A549 (cell line): ENCODE data around the gene ZNF652. TPM values are rescaled to one million over a fixed set of nuclear protein-coding genes. Genes with fewer than 3 reads are reported as not detected.
A peak's percentile ranks its signal among the peaks of the same experiment; 100 is the strongest.

ENCODE experiments used
- ATAC-seq, 2 experiments: fragments of 200-7000 bp in 1 of 2; fragments of >200 bp in 1 of 2; cut with Nextera tagmentation in 1 of 2; cut with Tn5 transposase in 1 of 2; 3 replicates each; pipeline versions ENCODE4 v1.8.0 to v1.9.1; 2018 to 2020; ENCODE audit warnings: mild to moderate bottlenecking in 1 of 2, moderate library complexity in 1 of 2
- CTCF ChIA-PET: fragments of 300-600 bp; sonication (Branson Sonifier 250); formaldehyde crosslinking; extraction: SDS; loops from one replicate; lab custom pipeline; 2021; ENCODE audit warnings: antibody characterized with exemption, inconsistent platforms; lab: Yijun Ruan, JAX
- POLR2A ChIA-PET: fragments of 350-600 bp; formaldehyde crosslinking; extraction: SDS; loops from one replicate; lab custom pipeline; 2021; ENCODE audit warnings: antibody characterized with exemption, inconsistent platforms; lab: Yijun Ruan, JAX
- DNase-seq, 2 experiments: peaks; one replicate each; pipeline versions ENCODE4 v3.0.0 to v3.0.0-alpha.2; 2011 to 2016; ENCODE audit warnings: low read depth in 1 of 2, low spot score in 1 of 2
- FAIRE-seq: peaks from 2 replicates; lab custom pipeline; 2011; peaks lifted over from hg19 to GRCh38; lab: Jason Lieb, UNC
- H3K27ac ChIP-seq, 2 experiments: fragments of >200 bp; sonication (Bioruptor Twin); formaldehyde crosslinking; 3 replicates each; pipeline ENCODE4 v1.5.1; 2016 to 2017
- H3K4me1 ChIP-seq: fragments of >200 bp; sonication (Bioruptor Twin); formaldehyde crosslinking; 3 replicates; pipeline ENCODE4 v1.6.1; 2016
- H3K4me2 ChIP-seq: fragments of >200 bp; sonication (Bioruptor Twin); formaldehyde crosslinking; 3 replicates; pipeline ENCODE4 v1.6.1; 2016
- H3K4me3 ChIP-seq: fragments of >200 bp; sonication (Bioruptor Twin); formaldehyde crosslinking; 3 replicates; pipeline ENCODE4 v1.5.1; 2016
- H3K9me3 ChIP-seq: fragments of >200 bp; sonication (Bioruptor Twin); formaldehyde crosslinking; 3 replicates; pipeline ENCODE4 v1.6.1; 2016
- BHLHE40 ChIP-seq: IDR thresholded peaks from 2 replicates; pipeline ENCODE4 v1.6.1; 2012; ENCODE audit warnings: low read depth, low read length, inconsistent platforms
- CEBPB ChIP-seq, 2 experiments: fragments of >200 bp in 1 of 2; sonication (Bioruptor Twin) in 1 of 2; formaldehyde crosslinking in 1 of 2; IDR thresholded peaks; 2 replicates each; pipeline ENCODE4 v1.6.1; 2012 to 2016
- CHD2 ChIP-seq: fragments of 150-350 bp; IDR thresholded peaks from 2 replicates; pipeline ENCODE4 v1.6.1; 2014; ENCODE audit warnings: low read length; ENCODE audit not compliant: partially characterized antibody
- ESRRA ChIP-seq: fragments of 150-350 bp; IDR thresholded peaks from 2 replicates; pipeline ENCODE4 v1.6.1; 2014; ENCODE audit warnings: mild to moderate bottlenecking, low read length, borderline replicate concordance
- HDAC2 ChIP-seq: fragments of 200-600 bp; sonication (generic); IDR thresholded peaks from 2 replicates; pipeline ENCODE4 v1.6.1; 2016
- KDM1A ChIP-seq: fragments of 200-600 bp; sonication (generic); IDR thresholded peaks from 2 replicates; pipeline ENCODE4 v1.6.1; 2016; ENCODE audit warnings: low read depth, mild to moderate bottlenecking
- MAZ ChIP-seq: fragments of 150-350 bp; IDR thresholded peaks from 2 replicates; pipeline ENCODE4 v1.6.1; 2014; ENCODE audit warnings: antibody characterized with exemption, low read depth, low read length, borderline replicate concordance
- NFE2L2 ChIP-seq: fragments of 150-350 bp; conservative IDR thresholded peaks from 2 replicates; pipeline ENCODE4 v1.6.1; 2014; ENCODE audit warnings: low read length
- NR3C1 ChIP-seq: fragments of >200 bp; sonication (Bioruptor Twin); formaldehyde crosslinking; IDR thresholded peaks from 3 replicates; pipeline ENCODE4 v1.6.1; 2017
- PHF8 ChIP-seq: fragments of 200-600 bp; sonication (generic); IDR thresholded peaks from 2 replicates; pipeline ENCODE4 v1.6.1; 2016; ENCODE audit warnings: low read depth, mild to moderate bottlenecking, antibody characterized with exemption, moderate library complexity, borderline replicate concordance
- POLR2A ChIP-seq: IDR thresholded peaks from 2 replicates; pipeline ENCODE4 v1.6.1; 2012; ENCODE audit warnings: mild to moderate bottlenecking, low read length
- POLR2AphosphoS2 ChIP-seq: conservative IDR thresholded peaks from 2 replicates; pipeline ENCODE4 v1.6.1; 2012; ENCODE audit warnings: low read length, improper control_type of control experiment, inconsistent platforms
- SMC3 ChIP-seq: fragments of >200 bp; sonication (Bioruptor Twin); formaldehyde crosslinking; IDR thresholded peaks from 3 replicates; pipeline ENCODE4 v1.6.1; 2018; ENCODE audit warnings: inconsistent platforms
- TP53 ChIP-seq: fragments of 250-450 bp; sonication (Bioruptor Pico); IDR thresholded peaks from 2 replicates; pipeline ENCODE4 v1.5.0; 2021; ENCODE audit warnings: mild to moderate bottlenecking, moderate library complexity
- ZFP36 ChIP-seq: fragments of 450-650 bp; IDR thresholded peaks from 2 replicates; pipeline ENCODE4 v1.6.1; 2014; ENCODE audit warnings: borderline replicate concordance; ENCODE audit not compliant: partially characterized antibody
- ZSCAN20 ChIP-seq: fragments of 250-450 bp; sonication (Bioruptor Pico); IDR thresholded peaks from 2 replicates; pipeline ENCODE4 v1.8.0; 2022; ENCODE audit warnings: mild to moderate bottlenecking, moderate library complexity
- WGBS: methylation state at CpG from one replicate; pipeline ENCODE4 v1.1.6; 2017; ENCODE audit errors: missing lambda C conversion rate; 5-methylcytosine and 5-hydroxymethylcytosine counted together
- polyA plus RNA-seq, 4 experiments: library from polyadenylated mRNA; depleted of rRNA in 3 of 4; stranded (reverse); fragments of >200 nt; fragmentation: RNase III in 1 of 4; extraction: RNeasy Plus Mini Kit Qiagen cat#74134 plus additional on column Dnase treatment in 1 of 4; gene quantifications; 2 replicates in 3 of 4; 3 replicates in 1 of 4; pipeline ENCODE4 v1.2.3, GENCODE V29; 2011 to 2017
- TF ChIP-seq, protein P1 (sequence below): fragments of 150-350 bp; IDR thresholded peaks from 2 replicates; pipeline ENCODE4 v1.6.1; 2014; ENCODE audit warnings: low read depth, mild to moderate bottlenecking, low read length
- TF ChIP-seq, protein P2 (sequence below): IDR thresholded peaks from 2 replicates; pipeline ENCODE4 v1.6.1; 2012; ENCODE audit warnings: low read depth, borderline replicate concordance
- TF ChIP-seq, protein P3 (sequence below): fragments of 200-600 bp; sonication (generic); IDR thresholded peaks from 2 replicates; pipeline ENCODE4 v1.6.1; 2016; ENCODE audit warnings: antibody characterized with exemption, mild to moderate bottlenecking, moderate library complexity
- TF ChIP-seq, protein P4 (sequence below): fragments of >200 bp; sonication (Bioruptor Twin); formaldehyde crosslinking; IDR thresholded peaks from 3 replicates; pipeline ENCODE4 v1.6.1; 2016
- TF ChIP-seq, protein P5 (sequence below): IDR thresholded peaks from 2 replicates; pipeline ENCODE4 v1.6.1; 2012

Gene ZNF652
- polyA plus RNA-seq, 2 of the 4 experiments (the other 2 are of a cell fraction), result 5.7 to 14.8 TPM

DNA sequence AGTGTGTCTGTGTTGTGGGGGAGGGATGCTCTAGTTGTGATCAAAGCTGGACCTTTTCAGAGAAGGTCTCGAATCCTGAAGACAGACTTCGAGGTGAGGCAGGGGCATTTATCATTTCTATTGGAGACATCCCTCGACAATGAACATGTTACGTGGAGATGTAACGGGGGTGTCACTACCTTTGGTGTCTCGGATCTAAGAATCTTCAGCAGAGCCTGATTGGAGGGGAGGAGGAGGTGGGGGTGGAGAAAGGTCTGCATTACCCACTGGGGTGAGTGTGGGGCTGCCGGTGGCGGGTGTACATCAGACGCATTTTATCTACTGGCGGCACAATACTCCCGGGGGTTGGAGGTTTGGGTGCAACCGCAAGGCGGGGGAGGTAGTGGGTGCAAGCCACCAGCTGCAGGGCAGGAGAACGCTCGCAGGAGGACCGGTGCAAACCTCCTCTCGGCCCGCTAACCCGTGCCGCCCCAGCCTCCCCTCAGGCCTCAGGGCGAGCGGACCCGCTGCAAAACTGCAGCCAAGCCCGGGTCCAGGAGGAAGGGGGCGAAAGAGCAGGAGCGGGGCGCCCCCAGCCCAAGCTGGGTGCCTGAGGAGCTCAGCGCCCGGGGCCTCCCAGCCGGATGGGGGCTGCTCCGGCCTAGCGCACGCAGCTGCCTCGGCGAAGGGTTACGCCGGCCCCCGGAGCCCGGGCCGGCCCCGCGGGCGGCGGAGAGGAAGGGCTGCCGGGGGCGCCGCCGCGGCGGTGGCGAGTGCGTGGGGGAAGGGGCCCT lies 735 bp downstream of the ZNF652 start:
- DNase-seq, result peak; percentile 47 to 59
- TF ChIP-seq, protein P1, sequence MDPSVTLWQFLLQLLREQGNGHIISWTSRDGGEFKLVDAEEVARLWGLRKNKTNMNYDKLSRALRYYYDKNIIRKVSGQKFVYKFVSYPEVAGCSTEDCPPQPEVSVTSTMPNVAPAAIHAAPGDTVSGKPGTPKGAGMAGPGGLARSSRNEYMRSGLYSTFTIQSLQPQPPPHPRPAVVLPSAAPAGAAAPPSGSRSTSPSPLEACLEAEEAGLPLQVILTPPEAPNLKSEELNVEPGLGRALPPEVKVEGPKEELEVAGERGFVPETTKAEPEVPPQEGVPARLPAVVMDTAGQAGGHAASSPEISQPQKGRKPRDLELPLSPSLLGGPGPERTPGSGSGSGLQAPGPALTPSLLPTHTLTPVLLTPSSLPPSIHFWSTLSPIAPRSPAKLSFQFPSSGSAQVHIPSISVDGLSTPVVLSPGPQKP, result no peak
- no peak for TF ChIP-seq POLR2AphosphoS2
- no peak for TF ChIP-seq BHLHE40
- TF ChIP-seq, protein P2, sequence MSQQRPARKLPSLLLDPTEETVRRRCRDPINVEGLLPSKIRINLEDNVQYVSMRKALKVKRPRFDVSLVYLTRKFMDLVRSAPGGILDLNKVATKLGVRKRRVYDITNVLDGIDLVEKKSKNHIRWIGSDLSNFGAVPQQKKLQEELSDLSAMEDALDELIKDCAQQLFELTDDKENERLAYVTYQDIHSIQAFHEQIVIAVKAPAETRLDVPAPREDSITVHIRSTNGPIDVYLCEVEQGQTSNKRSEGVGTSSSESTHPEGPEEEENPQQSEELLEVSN, result no peak
- TF ChIP-seq, protein P3, sequence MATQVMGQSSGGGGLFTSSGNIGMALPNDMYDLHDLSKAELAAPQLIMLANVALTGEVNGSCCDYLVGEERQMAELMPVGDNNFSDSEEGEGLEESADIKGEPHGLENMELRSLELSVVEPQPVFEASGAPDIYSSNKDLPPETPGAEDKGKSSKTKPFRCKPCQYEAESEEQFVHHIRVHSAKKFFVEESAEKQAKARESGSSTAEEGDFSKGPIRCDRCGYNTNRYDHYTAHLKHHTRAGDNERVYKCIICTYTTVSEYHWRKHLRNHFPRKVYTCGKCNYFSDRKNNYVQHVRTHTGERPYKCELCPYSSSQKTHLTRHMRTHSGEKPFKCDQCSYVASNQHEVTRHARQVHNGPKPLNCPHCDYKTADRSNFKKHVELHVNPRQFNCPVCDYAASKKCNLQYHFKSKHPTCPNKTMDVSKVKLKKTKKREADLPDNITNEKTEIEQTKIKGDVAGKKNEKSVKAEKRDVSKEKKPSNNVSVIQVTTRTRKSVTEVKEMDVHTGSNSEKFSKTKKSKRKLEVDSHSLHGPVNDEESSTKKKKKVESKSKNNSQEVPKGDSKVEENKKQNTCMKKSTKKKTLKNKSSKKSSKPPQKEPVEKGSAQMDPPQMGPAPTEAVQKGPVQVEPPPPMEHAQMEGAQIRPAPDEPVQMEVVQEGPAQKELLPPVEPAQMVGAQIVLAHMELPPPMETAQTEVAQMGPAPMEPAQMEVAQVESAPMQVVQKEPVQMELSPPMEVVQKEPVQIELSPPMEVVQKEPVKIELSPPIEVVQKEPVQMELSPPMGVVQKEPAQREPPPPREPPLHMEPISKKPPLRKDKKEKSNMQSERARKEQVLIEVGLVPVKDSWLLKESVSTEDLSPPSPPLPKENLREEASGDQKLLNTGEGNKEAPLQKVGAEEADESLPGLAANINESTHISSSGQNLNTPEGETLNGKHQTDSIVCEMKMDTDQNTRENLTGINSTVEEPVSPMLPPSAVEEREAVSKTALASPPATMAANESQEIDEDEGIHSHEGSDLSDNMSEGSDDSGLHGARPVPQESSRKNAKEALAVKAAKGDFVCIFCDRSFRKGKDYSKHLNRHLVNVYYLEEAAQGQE, result no peak
- TF ChIP-seq KDM1A, result no peak
- no peak for TF ChIP-seq CHD2
- TF ChIP-seq NFE2L2, result no peak
- no peak for TF ChIP-seq ESRRA
- TF ChIP-seq PHF8, result peak; percentile 63; the same call in 1 of the 2 replicates
- TF ChIP-seq MAZ, result no peak
- TF ChIP-seq HDAC2, result no peak
- TF ChIP-seq POLR2A, result peak; percentile 30; the same call in 1 of the 2 replicates
- TF ChIP-seq TP53 (CRISPR knock-in tag), result no peak
- TF ChIP-seq CEBPB (IDR thresholded peaks at IDR 0.05), result no peak
- no peak for TF ChIP-seq ZSCAN20 (CRISPR knock-in tag)
- TF ChIP-seq ZFP36, result no peak
- no peak for TF ChIP-seq NR3C1
- TF ChIP-seq, protein P4, sequence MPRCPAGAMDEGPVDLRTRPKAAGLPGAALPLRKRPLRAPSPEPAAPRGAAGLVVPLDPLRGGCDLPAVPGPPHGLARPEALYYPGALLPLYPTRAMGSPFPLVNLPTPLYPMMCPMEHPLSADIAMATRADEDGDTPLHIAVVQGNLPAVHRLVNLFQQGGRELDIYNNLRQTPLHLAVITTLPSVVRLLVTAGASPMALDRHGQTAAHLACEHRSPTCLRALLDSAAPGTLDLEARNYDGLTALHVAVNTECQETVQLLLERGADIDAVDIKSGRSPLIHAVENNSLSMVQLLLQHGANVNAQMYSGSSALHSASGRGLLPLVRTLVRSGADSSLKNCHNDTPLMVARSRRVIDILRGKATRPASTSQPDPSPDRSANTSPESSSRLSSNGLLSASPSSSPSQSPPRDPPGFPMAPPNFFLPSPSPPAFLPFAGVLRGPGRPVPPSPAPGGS, result no peak
- no peak for TF ChIP-seq SMC3
- TF ChIP-seq, protein P5, sequence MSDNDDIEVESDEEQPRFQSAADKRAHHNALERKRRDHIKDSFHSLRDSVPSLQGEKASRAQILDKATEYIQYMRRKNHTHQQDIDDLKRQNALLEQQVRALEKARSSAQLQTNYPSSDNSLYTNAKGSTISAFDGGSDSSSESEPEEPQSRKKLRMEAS, result peak; percentile 21; the same call in 1 of the 2 replicates
- CTCF ChIA-PET, result interaction anchor here (1.0 to 3.9 kb wide), 4 partner anchors 8 to 47 kb away, joined by 3 to 26 read pairs (median 6); no protein-coding TSS in a partner anchor
- H3K9me3 ChIP-seq, result no peaks in the 10 kb centered on the region
- FAIRE-seq, result peak; percentile 72
- peak overlapping the region; percentile 87 to 96 for H3K27ac ChIP-seq
- peak overlapping the region; percentile 90 for H3K4me2 ChIP-seq
- WGBS, result 1% methylated on average over 22 of the region's 52 CpGs
- peak; percentile 68 to 69 for ATAC-seq
- H3K4me1 ChIP-seq, result peaks cover 28% of the 10 kb centered on the region
- peak overlapping the region; percentile 94 for H3K4me3 ChIP-seq
- POLR2A ChIA-PET, result interaction anchor here (1.2 kb wide), 1 partner anchor 20 kb away, joined by 3 read pairs; no protein-coding TSS in a partner anchor
